ENCODE results near the gene DGKE.

DGKE gene

DNA sequence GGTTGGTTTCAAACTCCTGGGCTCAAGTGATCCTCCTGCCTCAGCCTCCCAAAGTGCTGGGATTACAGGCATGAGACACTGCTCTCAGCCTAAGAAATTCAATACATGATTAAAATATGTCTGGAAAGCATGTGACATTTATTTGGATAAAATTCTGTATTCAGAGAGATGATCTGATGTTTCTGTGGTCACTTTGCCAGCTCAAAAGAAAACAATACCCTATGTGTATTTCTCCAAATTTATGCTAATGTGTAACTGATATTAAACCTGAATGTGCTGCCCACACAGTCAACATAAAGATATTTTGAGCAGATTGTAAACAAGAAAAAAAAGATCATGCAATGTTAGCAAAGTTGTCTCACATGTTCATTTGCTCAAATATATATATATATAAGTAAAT lies 16.9 kb upstream of the DGKE start:
- no peak for DNase-seq

DNA sequence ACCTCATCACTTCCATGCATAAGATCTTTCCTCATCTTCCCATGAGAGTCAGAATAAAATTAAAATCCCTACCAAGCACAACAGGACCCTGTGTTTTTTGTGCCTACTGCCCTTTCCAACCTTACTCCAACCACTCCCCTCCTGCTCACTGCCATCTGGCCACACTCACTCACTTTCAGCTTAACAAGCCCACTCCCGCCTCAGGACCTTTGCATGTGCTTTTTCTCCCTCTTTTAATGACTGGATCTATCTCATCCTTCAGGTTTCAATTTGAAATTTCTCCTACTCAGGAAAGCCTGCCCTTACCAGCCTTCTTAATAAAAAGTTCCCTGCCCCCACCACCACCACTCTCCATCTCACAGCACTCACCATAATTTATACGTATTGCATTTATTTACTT lies 14.9 kb upstream of the DGKE start:
- no peak for DNase-seq

DNA sequence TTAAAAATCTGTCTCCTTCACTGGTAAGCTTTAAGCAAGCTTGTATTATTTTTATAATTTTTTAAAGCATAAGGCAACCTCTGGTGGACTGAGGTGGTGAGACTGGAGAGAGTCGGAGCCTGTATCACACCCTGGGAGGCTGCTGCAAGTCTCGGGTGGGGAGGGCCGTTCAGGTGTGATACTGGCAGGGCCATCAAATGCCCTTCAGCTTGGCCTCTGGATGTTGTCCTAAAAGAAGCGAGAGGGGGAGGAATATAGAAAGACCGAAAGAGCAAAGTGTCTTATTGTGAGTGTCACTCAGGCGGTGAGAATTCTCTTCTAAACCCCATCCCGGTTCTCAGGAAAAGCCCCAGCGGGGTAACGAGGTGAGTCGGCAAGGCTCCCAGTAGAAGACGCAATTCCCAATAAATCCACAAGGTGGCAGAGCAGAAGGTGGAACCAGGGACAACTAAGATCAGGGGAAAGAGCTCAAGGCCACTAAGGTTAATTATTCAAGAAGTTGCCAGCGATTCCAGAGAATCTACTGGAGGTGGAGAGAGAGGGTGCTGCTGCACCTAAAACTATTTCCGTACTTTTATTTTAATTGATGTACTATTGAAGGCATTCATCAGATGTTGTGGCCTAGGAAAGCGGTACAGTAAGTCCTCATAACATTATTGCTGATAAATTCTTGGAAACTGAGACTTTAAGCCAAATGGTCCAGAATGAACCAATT lies 14.4 kb upstream of the DGKE start:
- DNase-seq = peak; percentile 24 to 50 (median 38)

DNA sequence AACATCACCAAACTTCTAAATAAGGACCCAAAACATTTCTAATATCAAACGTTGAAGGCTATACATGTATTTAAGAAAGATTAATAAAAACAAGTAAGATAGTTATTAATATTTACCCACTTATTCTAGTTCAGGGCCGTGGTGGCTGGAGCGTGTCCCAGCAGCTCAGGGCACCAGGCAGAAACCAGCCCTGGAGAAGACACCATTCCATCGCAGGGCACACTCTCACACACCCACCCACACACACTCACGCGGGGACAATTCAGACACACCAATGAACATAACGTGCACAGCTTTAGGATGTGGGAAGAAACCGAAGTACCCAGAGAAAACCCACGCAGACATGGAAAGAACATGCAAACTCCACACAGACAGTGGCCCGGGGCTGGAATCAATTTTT lies 13.7 kb upstream of the DGKE start:
- no peak for DNase-seq

DNA sequence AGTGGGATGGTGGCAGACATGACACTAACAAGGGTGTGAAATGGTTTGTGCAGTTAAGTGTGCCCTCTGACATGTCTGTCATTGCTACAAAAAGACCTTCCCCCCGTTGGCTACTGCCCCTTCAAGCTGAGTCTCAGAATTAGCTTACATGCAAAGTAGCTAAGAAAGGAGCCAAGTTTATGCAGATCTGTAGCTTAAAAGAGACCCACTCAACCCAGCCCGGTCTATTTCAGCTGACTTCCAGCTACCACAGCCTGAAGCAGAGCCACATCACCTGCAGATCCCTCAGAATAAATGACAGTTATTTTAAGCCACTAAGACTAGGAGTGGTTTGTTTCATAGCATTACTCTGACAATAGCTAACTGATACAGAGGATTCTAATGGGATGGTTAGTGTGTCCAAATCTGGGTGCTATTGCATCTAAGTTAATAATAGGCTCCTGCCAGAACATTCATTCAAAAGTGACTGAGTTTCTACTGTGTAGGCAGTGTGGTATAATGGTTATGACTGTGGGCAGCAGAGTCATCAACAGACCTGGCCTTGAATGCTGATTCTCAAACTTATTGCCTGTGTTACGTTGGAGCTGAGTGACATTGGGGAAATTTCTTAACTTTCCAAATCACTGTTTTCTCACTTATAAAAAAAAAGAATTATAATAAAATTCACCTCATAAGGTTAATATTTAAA lies 12.0 kb upstream of the DGKE start:
- no peak for DNase-seq

DNA sequence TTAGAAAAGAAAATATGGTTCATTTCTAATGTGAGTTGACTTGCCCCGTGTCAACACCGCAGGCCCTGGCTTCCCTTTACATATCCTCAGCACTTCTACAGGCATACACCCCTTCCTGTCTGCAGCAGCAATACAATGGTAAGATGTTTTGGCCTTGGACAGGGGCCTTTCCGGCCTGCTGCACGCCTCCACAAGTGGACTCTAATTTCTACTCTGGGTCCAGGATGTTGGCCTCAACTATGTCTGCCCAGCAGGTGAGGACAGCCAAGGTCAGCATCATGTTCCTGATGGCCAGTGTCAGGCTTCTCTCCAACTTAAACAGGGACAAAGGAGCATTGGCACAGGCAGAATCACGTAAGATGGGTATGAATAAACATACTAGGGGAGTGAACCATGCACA lies 11.2 kb upstream of the DGKE start:
- no peak for DNase-seq

DNA sequence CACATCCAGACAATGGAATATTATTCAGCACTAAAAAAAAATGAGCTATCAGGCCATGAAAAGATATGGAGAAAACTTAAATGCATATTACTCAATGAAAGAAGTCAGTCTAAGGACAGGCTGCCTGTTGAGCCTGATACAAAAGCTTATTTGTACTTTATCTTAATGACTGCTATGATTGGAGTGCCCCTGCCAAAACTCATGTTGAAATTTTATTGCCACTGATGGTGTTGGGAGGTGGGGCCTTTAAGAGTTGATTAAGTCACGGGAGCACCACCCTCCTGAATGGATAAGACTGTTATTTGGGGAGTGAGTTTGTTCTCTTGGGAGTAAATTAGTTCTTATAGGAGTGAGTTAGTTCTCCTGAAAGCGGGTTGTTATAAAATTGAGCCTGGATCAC lies 10.1 kb upstream of the DGKE start:
- DNase-seq = no peak

DNA sequence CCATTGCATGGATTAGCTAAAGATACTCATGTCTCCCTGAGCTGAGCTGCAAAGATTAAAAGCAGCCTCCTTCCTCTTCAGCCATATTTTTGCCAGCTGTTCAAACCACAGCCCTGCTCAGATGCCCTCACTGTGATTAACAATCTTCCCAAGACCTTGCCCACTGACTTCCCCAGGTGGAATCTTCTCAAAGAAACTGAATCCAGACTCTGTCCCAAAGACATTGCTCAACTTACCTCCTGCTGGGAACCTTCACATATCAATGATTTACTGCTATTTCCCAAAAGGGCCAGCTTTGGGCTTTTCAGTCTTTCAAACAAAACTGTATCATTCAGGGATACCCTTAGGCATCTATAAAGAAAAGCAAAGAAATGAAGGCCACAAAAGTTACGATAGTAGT lies 9.4 kb upstream of the DGKE start:
- DNase-seq = no peak

DNA sequence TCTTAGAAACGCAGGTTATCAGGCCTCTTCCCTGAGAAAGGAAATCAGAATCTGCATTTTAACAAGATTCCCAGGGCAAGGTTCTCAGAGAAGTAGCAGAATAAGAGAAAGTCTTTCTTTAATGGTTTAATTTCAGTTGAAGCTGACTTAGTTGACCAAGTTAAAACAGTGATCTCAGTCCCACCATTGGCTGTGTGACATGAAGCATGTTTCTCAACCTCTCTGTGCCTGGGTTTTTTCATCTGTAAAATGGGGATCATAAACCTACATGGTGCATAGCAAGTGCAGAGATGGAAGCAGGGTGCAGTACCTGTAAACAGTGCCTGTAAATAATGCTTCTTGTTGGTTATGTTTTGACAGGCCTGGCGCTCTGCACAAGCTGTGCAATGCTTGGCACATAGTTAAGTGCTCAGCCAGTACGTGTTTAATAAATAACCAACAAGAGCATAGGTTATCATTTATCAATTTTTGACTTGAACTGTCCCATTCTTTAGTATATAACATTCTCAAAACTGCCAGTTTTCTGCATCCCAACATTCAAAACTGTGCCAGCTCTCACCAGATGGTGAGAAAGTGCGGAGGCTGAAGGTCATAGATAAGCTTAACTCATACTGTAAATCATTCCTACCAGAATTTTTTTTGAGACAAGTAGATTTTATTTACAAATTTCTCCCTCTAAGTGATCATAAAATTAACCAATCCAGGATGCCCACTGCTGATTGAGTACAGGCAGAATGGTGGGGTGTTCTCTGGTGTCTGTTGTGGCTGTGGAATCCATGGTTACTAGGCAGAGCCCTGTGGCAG lies 7.1 kb upstream of the DGKE start:
- no peak for DNase-seq

DNA sequence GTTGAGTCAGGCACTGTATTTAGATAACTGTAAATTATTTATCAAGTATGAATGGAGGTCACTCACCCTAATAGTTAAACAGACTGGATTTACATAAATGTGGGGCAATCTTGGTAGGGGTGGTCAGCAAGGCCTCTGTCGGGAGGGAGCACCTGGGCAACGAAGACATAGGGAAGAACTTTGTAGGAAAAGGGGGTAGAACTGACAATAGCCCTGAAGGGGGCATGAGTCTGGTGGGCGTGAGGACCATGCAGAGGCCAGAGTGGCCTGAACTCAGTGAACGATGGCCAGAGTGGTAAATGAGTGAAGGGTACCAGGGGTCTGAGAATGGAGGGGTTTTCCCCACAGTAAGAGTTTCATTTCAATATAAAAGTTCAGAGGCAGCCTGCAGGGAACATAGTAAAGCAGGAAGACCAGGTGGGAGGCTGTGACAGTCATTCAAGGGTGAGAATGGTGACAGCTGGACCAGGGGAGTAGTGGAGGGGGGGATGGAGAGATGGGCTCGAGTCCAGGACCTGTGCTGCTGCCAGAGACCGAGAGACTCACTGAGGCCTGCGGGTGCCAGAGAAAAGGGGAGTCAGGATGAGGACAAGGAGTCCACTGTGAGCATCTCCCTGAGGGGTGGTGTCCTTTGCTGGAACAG lies 3.1 kb upstream of the DGKE start:
- DNase-seq = no peak

DNA sequence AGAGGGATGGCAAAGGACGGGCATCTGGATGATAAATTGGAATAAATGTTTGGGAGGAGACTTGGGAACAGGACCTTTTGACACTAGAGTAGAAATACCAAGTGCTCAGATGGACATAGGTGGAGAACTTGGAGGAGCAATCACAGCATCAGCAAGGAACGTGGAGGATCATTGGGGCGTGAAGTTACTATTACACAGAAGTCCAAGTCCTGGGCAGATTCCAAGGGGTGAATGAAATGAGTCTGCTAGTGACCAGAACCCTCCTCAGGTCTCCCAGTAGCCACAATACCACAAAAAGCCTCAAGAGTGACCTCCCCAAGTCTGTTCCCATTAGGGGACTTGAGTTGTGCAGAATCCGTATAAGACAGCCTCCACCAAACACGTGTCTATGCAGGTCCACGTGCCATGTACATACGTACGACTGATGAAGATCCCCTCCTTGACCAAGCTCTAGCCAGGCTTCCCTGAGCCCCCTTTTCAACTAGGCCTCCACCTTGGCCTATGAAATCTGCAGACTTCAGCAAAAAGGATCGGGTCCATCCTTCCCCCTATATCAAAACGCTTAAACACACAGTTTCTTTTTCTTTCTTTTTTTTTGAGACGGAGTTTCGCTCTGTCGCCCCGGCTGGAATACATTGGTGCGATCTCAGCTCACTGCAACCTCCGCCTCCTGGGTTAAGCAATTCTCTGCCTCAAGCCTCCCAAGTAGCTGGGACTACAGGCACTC lies 2.4 kb upstream of the DGKE start:
- no peak for DNase-seq

DNA sequence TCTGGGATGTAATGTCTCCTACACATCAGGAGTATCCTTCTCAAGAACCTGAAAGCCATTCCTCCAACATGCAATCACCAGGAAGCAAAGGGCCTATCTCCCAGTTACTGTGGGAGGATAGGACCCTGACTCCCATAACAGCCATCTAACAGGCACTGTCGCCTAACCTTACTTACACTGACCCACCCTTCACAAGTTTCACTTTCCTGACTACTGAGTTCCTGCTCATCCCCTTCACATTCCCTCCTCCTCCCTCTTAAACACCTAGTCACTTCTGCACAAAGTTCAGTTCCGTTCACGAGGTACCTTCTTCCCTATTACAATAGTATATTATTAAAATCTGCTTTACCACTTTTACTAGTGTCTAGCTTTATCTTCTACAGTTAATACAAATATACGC lies 1.5 kb upstream of the DGKE start:
- no peak for DNase-seq

DNA sequence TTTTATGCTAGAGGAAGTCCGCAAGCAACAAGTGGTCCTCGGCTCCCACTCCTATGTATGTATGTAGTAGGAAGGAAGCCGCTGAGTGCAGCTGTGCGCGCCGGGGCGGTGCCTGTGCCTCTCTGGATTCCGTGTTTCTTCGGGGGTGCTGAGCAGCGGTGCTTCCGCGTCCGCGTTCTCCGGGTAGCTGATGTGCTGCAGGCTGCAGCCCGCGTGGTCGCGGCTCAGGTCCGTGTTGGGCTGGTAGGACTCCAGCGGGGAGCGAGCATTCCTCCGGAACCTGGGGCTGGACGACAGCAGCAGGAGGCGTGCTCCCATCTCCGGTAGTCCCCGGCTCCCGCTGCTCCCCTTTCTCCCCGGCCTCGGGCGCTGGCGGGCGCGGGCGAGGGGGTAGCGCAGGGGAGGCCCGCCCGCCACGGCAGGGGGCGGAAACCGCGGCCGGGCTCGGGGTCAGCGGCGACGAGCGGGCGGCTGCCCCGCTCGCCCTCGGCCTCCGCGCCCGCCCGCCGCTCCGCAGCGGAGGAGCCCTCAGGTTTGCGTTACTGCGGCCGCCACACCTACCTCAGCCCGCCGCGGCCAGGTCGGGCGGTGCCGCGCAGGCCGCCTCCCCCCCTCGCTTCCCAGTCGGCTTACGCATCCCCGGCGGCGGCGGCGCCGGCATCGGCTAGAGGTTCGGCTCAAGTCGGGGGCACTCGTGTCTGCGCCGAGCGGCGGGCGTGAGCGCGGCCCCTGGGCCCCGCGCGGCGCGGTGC lies 718 bp upstream of the DGKE start:
- DNase-seq = peak; percentile 27 to 84 (median 75)

DNA sequence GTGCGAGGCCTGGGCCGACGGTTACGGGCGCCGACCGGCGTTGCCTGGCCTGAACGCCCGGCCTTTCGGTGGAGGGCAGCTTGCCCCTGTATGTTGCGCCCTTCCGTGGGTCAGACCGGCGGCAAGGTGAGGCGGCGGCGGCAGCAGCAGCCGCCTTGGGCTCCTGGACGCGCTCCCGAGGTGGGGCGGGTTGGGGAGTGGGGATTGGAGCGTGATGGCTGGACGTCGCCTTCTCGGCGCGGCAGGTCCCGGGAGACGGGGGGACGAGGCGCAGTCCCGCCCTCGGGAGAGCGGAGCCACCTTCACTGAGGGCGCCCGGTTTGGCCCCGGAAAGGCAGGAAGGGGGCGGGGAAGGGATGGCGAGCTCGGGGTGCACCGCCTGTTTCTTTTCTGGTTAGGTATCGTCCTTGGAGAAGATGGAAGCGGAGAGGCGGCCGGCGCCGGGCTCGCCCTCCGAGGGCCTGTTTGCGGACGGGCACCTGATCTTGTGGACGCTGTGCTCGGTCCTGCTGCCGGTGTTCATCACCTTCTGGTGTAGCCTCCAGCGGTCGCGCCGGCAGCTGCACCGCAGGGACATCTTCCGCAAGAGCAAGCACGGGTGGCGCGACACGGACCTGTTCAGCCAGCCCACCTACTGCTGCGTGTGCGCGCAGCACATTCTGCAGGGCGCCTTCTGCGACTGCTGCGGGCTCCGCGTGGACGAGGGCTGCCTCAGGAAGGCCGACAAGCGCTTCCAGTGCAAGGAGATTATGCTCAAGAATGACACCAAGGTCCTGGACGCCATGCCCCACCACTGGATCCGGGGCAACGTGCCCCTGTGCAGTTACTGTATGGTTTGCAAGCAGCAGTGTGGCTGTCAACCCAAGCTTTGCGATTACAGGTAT lies 671 bp downstream of the DGKE start:
- peak; percentile 52 to 63 (median 58) for DNase-seq

DNA sequence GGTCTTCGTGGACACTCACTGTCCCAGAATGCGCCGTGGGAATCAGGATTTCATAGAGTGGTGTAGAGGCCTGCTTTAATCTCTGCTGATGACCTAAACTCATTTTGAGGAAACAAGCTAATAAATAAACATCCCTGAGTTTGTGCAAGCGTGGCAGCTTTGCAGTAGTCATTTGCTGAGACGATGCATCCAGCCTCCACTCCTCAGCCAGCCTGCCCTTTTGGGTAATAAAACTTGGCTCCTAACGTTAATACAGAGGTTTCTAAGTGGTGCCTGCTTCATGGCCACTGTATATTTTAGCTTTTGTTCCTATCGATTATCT lies 1.3 kb downstream of the DGKE start:
- DNase-seq = no peak

DNA sequence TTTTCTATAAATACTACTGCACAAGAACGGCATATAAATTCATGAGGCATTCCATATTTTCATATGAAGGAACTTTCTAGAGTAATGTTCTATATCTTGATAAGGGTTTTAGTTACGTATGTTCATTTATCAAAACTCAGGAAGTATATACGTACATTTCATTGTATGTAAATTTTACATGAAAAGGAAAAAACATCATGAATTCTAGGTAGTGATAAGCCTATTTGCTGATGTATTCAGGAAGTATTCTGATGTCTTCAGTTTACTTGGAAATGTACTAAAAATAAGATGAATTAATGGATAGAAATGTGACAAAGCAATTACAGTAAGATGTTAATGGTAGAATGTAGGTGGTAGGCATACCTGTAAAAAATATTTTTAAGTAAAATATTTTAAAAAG lies 4.7 kb downstream of the DGKE start:
- DNase-seq = no peak

DNA sequence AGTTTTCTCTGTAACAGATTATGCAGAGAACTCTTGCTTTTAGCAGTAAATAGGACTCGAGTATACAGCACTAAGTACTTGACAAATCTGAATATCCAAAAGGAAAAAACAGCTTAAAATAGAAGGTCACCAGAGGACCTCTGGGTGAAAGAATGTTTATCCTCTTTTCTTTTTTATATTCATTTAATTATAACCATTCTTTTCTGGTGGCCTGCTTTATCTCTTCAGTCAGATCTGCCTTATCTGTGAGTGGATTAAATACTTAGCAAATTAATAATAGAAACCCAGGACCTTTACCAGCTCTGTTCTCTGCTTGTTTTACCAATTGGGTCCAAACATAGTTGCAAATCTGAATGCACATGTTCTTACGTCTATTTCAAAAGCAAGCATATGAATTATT lies 8.6 kb downstream of the DGKE start:
- no peak for DNase-seq

DNA sequence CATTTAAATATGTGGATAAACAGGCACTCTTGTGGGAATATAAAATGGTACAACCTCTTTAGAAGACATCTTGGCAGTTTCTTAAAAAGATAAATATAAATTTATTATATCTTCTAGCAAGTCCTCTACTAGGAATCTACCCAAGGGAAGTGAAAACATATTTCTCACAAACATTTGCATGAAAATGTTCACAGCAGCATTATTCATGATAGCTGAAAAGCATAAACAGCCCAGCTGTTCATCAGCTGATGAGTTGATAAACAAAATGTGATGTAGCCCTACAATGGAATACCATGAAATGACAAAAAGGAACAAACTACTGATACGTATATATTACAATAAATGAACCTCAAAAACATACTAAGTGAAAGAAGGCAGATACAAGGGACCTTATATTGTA lies 12.0 kb downstream of the DGKE start:
- DNase-seq = no peak

DNA sequence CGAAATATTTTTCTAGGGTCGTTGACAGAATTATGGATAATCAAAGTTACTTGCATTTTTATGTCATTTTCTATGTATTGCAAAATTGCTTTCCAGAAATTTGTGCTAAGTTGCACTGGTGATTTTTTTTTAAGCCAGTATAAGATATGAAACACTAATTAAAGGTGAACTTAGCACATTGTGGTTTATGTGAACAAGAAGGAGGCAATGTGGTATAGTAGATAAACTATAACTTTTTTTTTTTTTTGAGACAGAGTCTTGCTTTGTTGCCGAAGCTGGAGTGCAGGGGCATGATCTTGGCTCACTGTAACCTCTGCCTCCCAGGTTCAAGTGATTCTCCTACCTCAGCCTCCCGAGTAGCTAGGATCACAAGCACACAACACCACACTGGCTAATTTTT lies 13.2 kb downstream of the DGKE start:
- no peak for DNase-seq

DNA sequence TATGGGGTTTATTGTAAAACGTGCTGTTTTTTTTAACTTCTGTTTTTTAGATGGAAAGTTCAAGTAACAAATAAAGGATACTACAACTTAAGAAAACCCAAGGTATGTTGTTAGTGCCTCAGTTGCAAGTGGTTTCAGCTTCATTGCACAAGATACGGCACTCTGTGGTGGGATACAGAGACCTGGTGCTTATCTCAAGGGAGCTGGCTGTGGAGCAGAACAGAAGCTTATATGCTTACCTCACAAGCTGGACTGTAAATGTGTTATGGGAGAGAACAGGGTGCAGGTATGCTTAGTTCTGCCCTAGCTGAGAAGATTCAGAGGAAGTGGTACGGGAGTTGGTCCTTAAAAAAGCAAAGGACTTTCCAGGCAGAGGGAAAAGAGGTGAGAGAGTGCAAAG lies 15.2 kb downstream of the DGKE start:
- DNase-seq = no peak

DNA sequence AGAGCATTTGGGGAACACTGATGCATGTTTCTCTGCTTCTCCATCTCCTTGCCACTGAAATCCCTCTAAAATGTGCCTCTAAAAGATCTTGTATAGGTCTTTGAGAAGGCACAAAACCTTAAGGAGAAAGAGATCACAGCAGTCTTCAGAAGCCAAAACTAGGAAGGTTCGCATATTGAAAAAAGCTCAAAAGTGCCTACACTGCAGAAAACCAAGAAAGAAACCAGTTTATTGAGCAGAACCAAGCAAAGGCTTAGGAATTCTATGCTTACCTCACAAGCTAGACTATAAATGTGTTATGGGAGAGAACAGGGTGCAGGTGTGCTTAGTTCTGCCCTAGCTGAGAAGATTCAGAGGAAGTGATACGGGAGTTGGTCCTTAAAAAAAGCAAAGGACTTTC lies 16.6 kb downstream of the DGKE start:
- no peak for DNase-seq

Measured in activated CD4-positive, CD25-positive, alpha-beta regulatory T cell (primary cell).